Stimulated activated CD4-positive, alpha-beta T cell treated with anti-CD3 and anti-CD28 coated beads, Interleukin-1b, Interleukin-23, amount 100 ng/mL, for 24 hours (primary cell): ENCODE results near the gene GAK.

ENCODE experiments used
- DNase-seq, 4 experiments: peaks; one replicate each; pipeline ENCODE4 v3.0.0-alpha.2; 2020; ENCODE audit warnings: low read depth in 4 of 4, low spot score in 1 of 4

The GAK gene

GRCh38 chr4:891747-892146 lies 40.4 kb downstream of the GAK start:
- DNase-seq: no peak

- no peak for DNase-seq
Measured at GRCh38 chr4:890036-890695, 42.0 kb downstream of the GAK start.

GRCh38 chr4:889516-889915 lies 42.6 kb downstream of the GAK start:
- no peak for DNase-seq

- DNase-seq: no peak
Measured at GRCh38 chr4:888029-888428, 44.1 kb downstream of the GAK start.

GRCh38 chr4:887034-887763 lies 44.9 kb downstream of the GAK start:
- DNase-seq: no peak

GRCh38 chr4:886244-886643 lies 45.9 kb downstream of the GAK start:
- DNase-seq: no peak

- no peak for DNase-seq
Measured at GRCh38 chr4:885353-885752, 46.8 kb downstream of the GAK start.

- no peak for DNase-seq
Measured at GRCh38 chr4:884896-885295, 47.2 kb downstream of the GAK start.

GRCh38 chr4:884259-884658 lies 47.9 kb downstream of the GAK start:
- no peak for DNase-seq

- no peak for DNase-seq
Measured at GRCh38 chr4:883377-884095, 48.6 kb downstream of the GAK start.

- no peak for DNase-seq
Measured at GRCh38 chr4:882646-883045, 49.5 kb downstream of the GAK start.

GRCh38 chr4:881709-882108 lies 50.4 kb downstream of the GAK start:
- DNase-seq: no peak

GRCh38 chr4:880684-881405 lies 51.3 kb downstream of the GAK start:
- DNase-seq: no peak

- peak; percentile 11 to 63 (median 44) for DNase-seq
Measured at GRCh38 chr4:879729-880077, 52.4 kb downstream of the GAK start.

GRCh38 chr4:878796-879728 lies 53.1 kb downstream of the GAK start:
- DNase-seq: peak in 1 of 4 experiments; percentile 24

- no peak for DNase-seq
Measured at GRCh38 chr4:877502-877901, 54.6 kb downstream of the GAK start.

- no peak for DNase-seq
Measured at GRCh38 chr4:876780-877179, 55.3 kb downstream of the GAK start.

GRCh38 chr4:875818-876423 lies 56.2 kb downstream of the GAK start:
- DNase-seq: no peak

- DNase-seq: no peak
Measured at GRCh38 chr4:874971-875817, 56.9 kb downstream of the GAK start.
